NOMO-1 treated with dmso at 0.1 percent for 144 hours (cell line): Measurements from ENCODE around the gene DUS1L.

Experiments
- DNase-seq: peaks from one replicate; lab custom pipeline; 2025; ENCODE audit not compliant: unreplicated experiment; lab: John Stamatoyannopoulos, UW

Gene DUS1L

GRCh38 chr17:82088838-82089722 is 23.5 kb upstream of the DUS1L start:
- DNase-seq: no peak

GRCh38 chr17:82087961-82088837 is 22.6 kb upstream of the DUS1L start:
- no peak for DNase-seq

- DNase-seq: no peak
Observed at GRCh38 chr17:82086941-82087906, 21.6 kb upstream of the DUS1L start.

GRCh38 chr17:82085931-82086764 is 20.5 kb upstream of the DUS1L start:
- DNase-seq: no peak

GRCh38 chr17:82085031-82085861 is 19.6 kb upstream of the DUS1L start:
- no peak for DNase-seq

GRCh38 chr17:82084373-82085030 is 18.9 kb upstream of the DUS1L start:
- no peak for DNase-seq

GRCh38 chr17:82083533-82084359 is 18.1 kb upstream of the DUS1L start:
- no peak for DNase-seq

- DNase-seq: no peak
Observed at GRCh38 chr17:82083009-82083408, 17.4 kb upstream of the DUS1L start.

- no peak for DNase-seq
Observed at GRCh38 chr17:82082456-82082855, 16.9 kb upstream of the DUS1L start.

GRCh38 chr17:82081966-82082365 is 16.4 kb upstream of the DUS1L start:
- no peak for DNase-seq

- DNase-seq: no peak
Observed at GRCh38 chr17:82081546-82081945, 15.9 kb upstream of the DUS1L start.

GRCh38 chr17:82080789-82081464 is 15.3 kb upstream of the DUS1L start:
- no peak for DNase-seq

GRCh38 chr17:82080048-82080788 is 14.6 kb upstream of the DUS1L start:
- no peak for DNase-seq

- no peak for DNase-seq
Observed at GRCh38 chr17:82079001-82079677, 13.5 kb upstream of the DUS1L start.

- DNase-seq: no peak
Observed at GRCh38 chr17:82078433-82078832, 12.8 kb upstream of the DUS1L start.
